Astrocyte of the hippocampus (primary cell): ENCODE results near the gene KRT85.
"Not testable (repeated sequence)": the region's sequence is repeated elsewhere in the genome, so short reads cannot be mapped to it uniquely, and the experiment has no call there.

Source experiments
- DNase-seq: peaks from one replicate; pipeline ENCODE4 v3.0.0; 2011; ENCODE audit warnings: low read depth, low spot score

KRT85 gene

DNA sequence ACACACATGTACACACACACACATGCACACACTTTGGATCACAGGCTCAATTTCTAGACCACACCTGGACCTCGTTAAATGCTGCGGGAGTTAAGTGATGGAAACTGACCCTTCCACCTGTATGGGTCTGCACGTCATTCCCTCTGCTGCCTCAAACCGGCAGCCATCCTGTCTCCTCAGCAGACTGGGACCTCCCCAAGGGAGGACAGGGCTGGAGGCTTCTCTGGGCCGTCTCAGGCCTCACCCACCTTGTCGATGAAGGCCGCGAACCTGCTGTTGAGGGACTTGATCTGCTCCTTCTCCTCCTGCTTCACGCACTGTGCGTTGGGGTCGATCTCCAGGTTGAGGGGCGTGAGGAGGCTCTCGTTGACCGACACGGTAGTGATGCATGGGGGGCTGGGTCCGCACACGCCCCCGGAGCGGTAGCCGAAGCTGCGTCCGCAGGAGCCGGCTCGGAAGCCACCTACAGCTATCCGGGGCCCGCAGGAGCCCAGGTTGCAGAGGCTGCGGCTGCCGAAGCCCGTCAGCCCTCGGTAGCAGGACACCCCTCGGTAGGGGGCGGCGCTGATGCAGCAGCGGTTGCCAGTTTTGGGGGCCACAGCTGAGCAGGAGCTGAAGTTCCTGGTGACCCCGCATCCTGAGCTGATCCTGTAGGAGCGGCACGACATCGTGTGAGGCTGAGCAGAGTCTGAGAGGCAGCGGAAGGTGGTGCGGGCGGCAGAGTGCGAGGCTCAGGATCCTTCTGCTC is at the start of gene KRT85:
Gene KRT85, minus strand, starts transcription at position 744 of the 748 bp plus-strand sequence. Its CDS starts 76 bp downstream, at position 668.
- no peak for DNase-seq

GRCh38 chr12:52416795-52417194 is 49.5 kb upstream of the KRT85 start:
- no peak for DNase-seq

DNA sequence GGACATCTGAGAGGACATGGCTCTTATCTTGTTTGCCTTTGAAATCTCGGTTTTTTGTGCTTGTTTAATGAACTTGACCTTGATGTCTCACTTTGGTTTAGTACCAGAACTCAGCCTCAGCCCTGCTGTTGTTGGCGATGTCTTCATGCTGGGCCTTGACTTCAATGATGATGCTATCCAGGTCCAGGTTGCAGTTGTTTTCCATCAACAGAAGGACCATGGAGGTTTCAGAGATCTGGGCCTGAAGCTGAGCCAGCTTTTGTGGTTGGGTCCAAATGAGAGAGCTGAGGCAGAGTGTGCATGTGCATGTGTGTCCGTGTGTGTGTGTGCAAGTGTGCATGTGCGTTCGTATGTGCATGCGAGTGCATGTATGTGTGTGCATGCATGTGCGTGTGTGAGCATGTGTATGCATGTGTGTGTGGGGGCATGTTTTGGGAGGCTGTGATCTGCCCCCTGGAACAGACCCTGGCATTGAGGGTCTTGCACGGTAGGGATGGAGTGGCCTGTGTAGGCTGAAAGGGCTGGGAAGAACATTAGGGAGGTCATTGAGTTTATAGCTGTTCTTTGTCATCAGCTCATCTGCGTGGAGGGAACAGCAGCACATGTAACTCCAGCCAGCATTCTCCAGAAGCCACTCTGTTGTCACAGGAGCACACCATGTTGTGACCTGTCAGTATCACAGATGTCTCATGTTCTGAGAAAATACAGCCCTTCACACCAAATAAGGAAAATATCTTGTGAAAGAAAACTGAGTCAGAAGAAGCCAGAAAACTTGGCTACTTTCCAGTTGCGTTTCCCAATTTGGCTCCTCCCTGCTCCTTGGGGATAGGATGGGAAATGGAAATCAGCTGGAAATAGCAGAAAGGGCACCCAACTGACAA is 48.8 kb upstream of the KRT85 start:
- DNase-seq = peak; percentile 33

- DNase-seq = no peak
These were observed 47.7 kb upstream of the KRT85 start for GRCh38 chr12:52414936-52415335.

DNA sequence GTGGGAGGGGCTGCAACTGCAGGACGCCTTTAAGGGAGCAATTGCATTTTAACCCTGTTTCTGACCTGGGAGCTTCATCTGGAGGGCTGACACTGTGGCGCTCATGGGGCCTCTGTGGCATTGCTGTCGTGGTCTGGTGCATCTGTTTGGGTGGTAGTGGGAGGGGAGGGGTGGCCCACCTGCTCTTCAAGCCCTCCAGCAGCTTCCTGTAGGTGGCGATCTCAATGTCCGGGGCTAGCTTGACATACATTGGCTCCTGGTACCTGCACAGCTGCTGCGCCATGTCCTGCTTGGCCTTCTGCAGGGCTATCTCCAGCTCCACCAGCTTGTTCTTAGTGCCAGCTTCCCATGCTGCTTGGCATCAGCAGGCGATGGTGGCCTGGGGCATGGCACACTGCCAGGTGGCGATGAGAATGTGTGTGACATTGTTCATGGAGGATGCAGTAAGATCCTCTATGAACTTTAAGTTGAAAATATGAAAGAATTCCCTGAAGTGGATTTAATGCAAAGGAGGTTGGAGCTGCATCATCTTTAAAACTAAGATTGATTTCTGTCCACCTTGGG is 46.6 kb upstream of the KRT85 start:
- DNase-seq = no peak

GRCh38 chr12:52413202-52413601 is 45.9 kb upstream of the KRT85 start:
- no peak for DNase-seq

GRCh38 chr12:52411815-52412214 is 44.5 kb upstream of the KRT85 start:
- no peak for DNase-seq

DNA sequence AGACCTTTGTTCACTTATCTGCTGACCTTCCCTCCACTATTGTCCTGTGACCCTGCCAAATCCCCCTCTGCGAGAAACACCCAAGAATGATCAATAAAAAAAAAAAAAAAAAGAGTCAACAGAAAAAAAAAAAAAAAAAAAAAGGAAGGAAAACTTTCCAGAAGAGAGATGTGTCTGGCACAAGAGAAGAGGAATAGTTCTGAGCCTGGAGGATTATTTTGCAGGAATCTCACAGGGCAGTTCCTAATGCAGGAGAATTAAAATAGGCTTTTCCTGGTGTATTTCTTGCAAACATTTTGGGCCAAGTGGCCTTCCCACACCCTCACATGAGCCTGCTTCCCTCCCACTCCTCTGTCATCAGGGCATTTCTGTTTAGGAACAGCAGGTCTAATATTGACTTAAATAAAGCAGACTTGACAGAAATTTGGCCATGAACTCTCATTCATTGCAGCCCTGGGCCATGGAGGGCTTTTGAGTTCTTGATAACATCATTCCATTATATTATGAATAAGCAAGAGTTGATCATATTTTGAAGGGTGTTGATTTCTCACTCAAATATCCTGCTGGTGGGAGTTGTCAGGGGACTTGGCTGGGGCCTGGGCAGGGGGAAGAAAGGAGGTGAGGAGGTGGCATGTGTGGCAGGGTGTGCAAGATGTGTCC is 43.4 kb upstream of the KRT85 start:
- DNase-seq = not testable (repeated sequence)

DNA sequence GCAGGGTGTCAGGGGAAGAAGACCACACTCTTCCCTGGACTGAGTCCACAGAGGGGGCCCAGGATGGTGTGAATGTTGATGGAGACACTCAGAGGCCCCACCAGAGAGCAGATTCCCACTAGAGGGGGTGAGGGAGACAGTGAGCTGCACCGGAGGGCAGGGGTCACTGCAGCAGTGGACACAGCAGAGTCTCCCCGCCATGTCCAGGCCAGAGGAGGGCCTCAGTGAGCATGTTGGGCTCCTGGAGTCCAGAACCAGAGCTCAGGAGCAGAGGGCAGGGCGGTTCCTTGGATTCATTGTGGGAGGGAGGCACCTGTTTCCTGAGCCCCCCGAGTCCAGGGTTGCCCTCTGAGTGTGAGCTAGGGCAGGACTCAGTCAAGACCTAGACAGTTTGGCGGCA is 40.6 kb upstream of the KRT85 start:
- DNase-seq = no peak

- no peak for DNase-seq
These were observed 38.7 kb upstream of the KRT85 start, which contains the start of gene KRT82 for GRCh38 chr12:52405922-52406385. Gene KRT82 (minus strand): TSS chr12:52406335. CDS start chr12:52406277, 58 bp downstream.

DNA sequence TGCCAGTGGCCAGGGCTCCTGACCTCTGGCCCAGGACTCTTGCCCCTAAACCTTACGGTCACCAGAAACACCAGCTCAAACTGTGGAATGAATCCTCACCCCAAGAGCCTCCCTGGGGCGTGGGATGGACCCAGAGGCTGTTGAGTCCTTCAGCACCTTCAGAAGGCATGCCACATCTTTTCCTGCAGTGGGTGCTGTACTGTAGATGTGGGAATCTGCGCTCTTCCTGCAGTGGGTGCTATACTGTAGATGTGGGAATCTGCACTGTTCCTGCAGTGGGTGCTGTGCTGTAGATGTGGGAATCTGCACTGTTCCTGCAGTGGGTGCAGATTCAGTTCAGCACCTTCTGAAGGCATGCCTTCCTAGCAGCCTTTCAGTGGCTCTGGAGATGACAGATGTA is 37.7 kb upstream of the KRT85 start:
- no peak for DNase-seq

DNA sequence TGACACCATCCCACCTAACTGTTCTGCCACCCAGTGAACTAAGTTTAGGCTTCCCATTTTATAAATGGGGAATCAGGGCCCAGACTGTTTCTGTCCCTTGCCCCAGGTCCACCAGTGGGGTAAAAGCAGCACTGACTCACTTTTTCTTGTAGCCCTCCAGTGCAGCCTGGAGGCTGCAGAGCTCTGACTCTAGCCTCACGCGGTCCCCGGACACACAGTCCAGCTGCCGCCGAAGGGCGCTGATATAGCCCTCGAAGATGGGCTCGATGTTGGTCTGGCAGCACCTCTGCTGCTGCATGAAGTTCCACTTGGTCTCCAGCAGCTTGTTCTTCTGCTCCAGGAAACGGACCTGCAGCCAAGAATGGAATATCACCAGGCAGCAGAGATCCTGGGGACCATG is 36.3 kb upstream of the KRT85 start:
- no peak for DNase-seq

GRCh38 chr12:52402873-52403540 is 35.7 kb upstream of the KRT85 start:
- DNase-seq = no peak

DNA sequence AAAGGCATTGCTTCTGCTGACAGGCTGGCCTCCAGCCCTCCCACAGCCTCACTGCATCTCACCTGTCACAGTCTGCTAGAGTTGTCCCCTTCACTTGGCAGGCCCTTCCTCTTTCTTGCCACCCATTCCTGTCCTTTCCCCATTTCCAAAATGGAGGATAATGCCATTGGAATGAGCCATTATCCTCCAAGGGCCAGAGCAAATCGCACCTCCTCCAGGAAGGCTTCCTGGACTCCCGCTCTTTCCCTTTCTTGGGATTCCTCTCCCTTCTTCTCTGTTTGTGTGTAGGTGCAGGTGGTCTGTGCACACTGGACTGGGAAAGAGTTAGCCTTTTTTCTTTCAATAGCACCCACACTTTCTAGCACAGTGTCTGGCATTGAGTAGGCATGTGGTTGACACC is 35.1 kb upstream of the KRT85 start:
- no peak for DNase-seq

GRCh38 chr12:52401926-52402325 is 34.6 kb upstream of the KRT85 start:
- no peak for DNase-seq

DNA sequence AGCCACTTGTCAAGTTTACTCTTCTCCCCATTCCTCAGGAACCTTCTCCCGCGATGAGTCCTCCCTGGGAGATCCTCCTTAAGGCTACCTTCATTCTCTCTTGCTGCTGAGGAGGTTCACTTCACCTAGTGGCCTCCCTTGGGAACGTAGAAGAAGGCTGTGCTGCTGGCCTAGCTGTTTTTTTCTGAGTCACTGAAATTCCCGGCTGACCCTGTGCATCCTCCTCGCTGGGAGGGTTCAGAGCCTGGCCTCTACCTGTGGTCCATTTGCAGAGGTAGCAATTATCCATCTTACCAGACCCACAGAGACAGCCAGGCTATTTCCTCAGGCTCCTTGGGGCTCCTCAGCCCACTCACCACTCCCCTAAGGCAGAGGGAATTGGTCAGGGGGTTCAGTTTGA is 34.2 kb upstream of the KRT85 start:
- DNase-seq = no peak

GRCh38 chr12:52400906-52401305 is 33.6 kb upstream of the KRT85 start:
- DNase-seq = no peak

- no peak for DNase-seq
These were observed 32.5 kb upstream of the KRT85 start for GRCh38 chr12:52399756-52400155.

- no peak for DNase-seq
These were observed 30.9 kb upstream of the KRT85 start for GRCh38 chr12:52398176-52398575.

DNA sequence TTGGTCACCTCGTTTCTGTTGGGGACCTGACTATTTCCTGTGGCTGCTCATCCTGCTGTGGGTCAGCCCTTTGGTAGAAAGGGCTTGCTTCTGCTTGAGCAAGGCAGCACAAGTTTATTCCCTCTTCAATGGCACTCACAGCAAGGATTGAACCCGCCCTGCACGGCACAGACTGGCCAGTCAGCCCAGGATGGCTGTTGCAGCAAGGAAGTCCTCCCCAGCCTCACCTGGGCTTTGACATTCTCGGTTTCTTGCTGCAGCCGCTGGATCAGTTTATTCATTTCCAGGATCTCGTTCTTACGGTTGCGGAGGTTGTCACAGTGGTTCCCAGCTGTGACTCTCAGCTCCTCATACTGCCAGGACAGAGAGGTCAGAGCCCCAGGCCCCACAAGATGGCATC is 29.4 kb upstream of the KRT85 start:
- no peak for DNase-seq

- DNase-seq = no peak
These were observed 28.6 kb upstream of the KRT85 start for GRCh38 chr12:52395761-52396434.
